DND-41 (cell line): ENCODE data around the gene POU3F1.

Source experiments
- ATAC-seq: fragments of 200-7000 bp; cut with Tn5 transposase; 3 replicates; pipeline ENCODE4 v1.9.1; 2021; ENCODE audit warnings: low read depth; ENCODE audit not compliant: insufficient read depth
- DNase-seq: peaks from one replicate; pipeline ENCODE4 v3.0.0-alpha.2; 2020
- H2AFZ ChIP-seq: 2 replicates; pipeline ENCODE4 v1.6.0; 2012; ENCODE audit warnings: low read depth, low read length
- H3K27ac ChIP-seq: 2 replicates; pipeline ENCODE4 v1.5.1; 2012; ENCODE audit warnings: low read length, inconsistent platforms
- H3K27me3 ChIP-seq: fragments of 200-600 bp; sonication (generic); 2 replicates; pipeline ENCODE4 v1.6.0; 2012; ENCODE audit warnings: low read length, mild to moderate bottlenecking, inconsistent platforms; ENCODE audit not compliant: insufficient read depth, poor library complexity
- H3K36me3 ChIP-seq: 2 replicates; pipeline ENCODE4 v1.5.1; 2012; ENCODE audit warnings: low read length, inconsistent platforms; ENCODE audit not compliant: insufficient read depth
- H3K4me1 ChIP-seq: 2 replicates; pipeline ENCODE4 v1.5.1; 2012; ENCODE audit warnings: mild to moderate bottlenecking, low read length; ENCODE audit not compliant: insufficient read depth
- H3K4me2 ChIP-seq: 2 replicates; pipeline ENCODE4 v1.6.0; 2012; ENCODE audit warnings: mild to moderate bottlenecking, moderate library complexity, low read length, inconsistent platforms; ENCODE audit not compliant: insufficient read depth
- H3K4me3 ChIP-seq, 2 experiments: fragments of 200-600 bp in 1 of 2; shearing (Covaris generic) in 1 of 2; 2 replicates each; pipeline ENCODE4 v1.5.1; 2012 to 2016; ENCODE audit warnings: inconsistent platforms in 2 of 2, low read length in 2 of 2, mild to moderate bottlenecking in 2 of 2, low read depth in 1 of 2, moderate library complexity in 1 of 2
- H3K79me2 ChIP-seq: 2 replicates; pipeline ENCODE4 v1.6.0; 2012; ENCODE audit warnings: low read length, inconsistent platforms; ENCODE audit not compliant: insufficient read depth
- H3K9ac ChIP-seq: 2 replicates; pipeline ENCODE4 v1.6.0; 2012; ENCODE audit warnings: low read depth, mild to moderate bottlenecking, inconsistent platforms, low read length, moderate library complexity
- H3K9me3 ChIP-seq: 2 replicates; pipeline ENCODE4 v1.5.1; 2012; ENCODE audit warnings: low read length, moderate library complexity, mild to moderate bottlenecking, inconsistent platforms; ENCODE audit not compliant: insufficient read depth, severe bottlenecking
- H4K20me1 ChIP-seq: 2 replicates; pipeline ENCODE4 v1.6.0; 2012; ENCODE audit warnings: low read length; ENCODE audit not compliant: insufficient read depth
- CTCF ChIP-seq: IDR thresholded peaks from 2 replicates; pipeline ENCODE4 v1.5.1; 2012; ENCODE audit warnings: borderline replicate concordance, low read length, moderate library complexity, mild to moderate bottlenecking; ENCODE audit not compliant: poor library complexity, severe bottlenecking; ENCODE audit errors: extremely low read depth
- EZH2 ChIP-seq: IDR thresholded peaks from 3 replicates; pipeline ENCODE4 v1.6.1; 2012; ENCODE audit warnings: borderline replicate concordance, low read depth, mild to moderate bottlenecking, moderate library complexity, low read length, inconsistent platforms; ENCODE audit not compliant: severe bottlenecking

POU3F1 gene

DNA sequence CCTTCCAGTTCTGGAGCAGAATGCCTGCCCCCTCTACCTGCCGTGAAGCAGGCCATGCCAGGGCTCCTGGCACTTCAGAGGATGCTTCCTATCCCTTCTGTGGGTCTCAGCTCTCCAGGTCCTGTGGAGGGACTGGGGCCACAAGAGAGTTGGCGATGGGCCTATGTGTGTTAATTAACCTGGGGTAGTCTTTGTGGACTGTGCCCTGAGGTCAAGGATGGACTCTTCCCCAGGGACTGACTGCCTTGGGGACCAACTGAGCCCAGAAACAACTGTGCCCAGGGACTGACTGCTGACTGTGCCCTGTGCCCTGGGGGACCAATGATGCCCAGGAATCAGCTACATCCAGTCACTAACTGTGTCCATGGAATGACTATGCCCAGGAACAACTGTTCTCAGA, 37.5 kb upstream of the POU3F1 start:
- Histone ChIP-seq H3K4me1 (no peaks in the 10 kb centered on the region), H2AFZ (no peak overlapping the region)
- no peak for ATAC-seq

DNA sequence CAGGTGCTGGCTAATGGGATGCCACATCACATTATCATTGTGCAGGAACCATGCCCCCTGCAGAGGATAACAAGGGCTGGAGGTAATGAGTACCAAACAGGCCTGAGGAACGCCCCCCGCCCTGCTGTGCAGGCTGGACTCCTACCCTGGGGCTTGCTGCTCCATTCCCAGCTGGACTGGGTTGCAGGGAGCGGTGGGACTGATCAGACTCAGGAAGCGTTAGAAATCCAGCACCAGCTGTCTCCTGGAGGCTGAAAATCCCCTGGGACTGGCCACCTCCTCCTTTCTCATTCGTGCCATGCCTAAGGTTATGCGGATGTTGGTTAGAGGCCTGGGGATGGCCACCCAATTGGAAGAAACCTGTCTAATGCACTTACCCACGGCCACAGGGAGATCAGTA, 36.9 kb upstream of the POU3F1 start:
- TF ChIP-seq CTCF (no peak), EZH2 (no peak)
- H3K36me3 ChIP-seq = no peaks in the 10 kb centered on the region
- H3K27me3 ChIP-seq = no peaks in the 10 kb centered on the region
- no peak overlapping the region for H3K9ac ChIP-seq
- H3K9me3 ChIP-seq = no peaks in the 10 kb centered on the region
- H3K4me3 ChIP-seq = no peak overlapping the region
- H3K4me1 ChIP-seq = no peaks in the 10 kb centered on the region
- no peak overlapping the region for H3K27ac ChIP-seq
- no peak overlapping the region for H3K4me2 ChIP-seq
- no peaks in the 10 kb centered on the region for H3K79me2 ChIP-seq
- peaks cover 6% of the 10 kb centered on the region; the same call in 1 of the 2 replicates for H4K20me1 ChIP-seq
- DNase-seq = no peak
- ATAC-seq = no peak
- H2AFZ ChIP-seq = no peak overlapping the region

More for the DNA sequence above, 37.5 kb upstream of the POU3F1 start:
- no peaks in the 10 kb centered on the region for H3K27me3 ChIP-seq
- no peak overlapping the region for H3K4me2 ChIP-seq
- H3K9ac ChIP-seq = no peak overlapping the region
- no peak overlapping the region for H3K27ac ChIP-seq
- no peak overlapping the region for H3K4me3 ChIP-seq
- H4K20me1 ChIP-seq = peaks cover 6% of the 10 kb centered on the region; the same call in 1 of the 2 replicates
- no peaks in the 10 kb centered on the region for H3K36me3 ChIP-seq
- H3K79me2 ChIP-seq = no peaks in the 10 kb centered on the region
- TF ChIP-seq CTCF = no peak
- H3K9me3 ChIP-seq = no peaks in the 10 kb centered on the region
- DNase-seq = no peak

DNA sequence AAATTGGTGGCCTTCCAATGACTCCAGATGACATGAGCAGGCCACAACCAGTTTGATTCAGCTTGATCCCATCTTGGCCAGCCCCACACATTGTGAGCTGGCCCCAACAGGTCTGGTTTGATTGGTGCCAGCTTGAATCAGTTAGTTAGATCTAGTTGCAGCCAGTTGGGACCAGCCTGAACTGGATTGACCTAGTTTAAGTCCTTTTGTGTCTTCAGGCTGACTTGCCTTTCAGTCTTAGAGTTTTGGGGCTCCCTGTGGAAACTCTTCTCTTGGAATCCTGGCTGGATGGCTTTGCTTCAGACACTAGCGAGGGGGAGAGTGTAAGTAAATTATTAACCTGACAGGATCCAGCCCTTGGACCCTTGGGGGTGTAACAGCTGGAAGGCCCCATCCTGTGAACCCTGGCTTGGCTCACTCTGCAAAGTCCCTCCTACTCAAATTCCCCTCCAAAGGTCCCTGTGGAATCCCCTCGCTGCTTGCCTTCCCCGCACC, 36.2 kb upstream of the POU3F1 start:
- H3K36me3 ChIP-seq = no peaks in the 10 kb centered on the region
- TF ChIP-seq EZH2 (no peak), CTCF (no peak)
- no peak overlapping the region for H2AFZ ChIP-seq
- H3K9me3 ChIP-seq = no peaks in the 10 kb centered on the region
- H3K79me2 ChIP-seq = no peaks in the 10 kb centered on the region
- H3K27ac ChIP-seq = no peak overlapping the region
- no peak overlapping the region for H3K4me2 ChIP-seq
- H3K4me3 ChIP-seq = no peak overlapping the region
- peaks cover 6% of the 10 kb centered on the region; the same call in 1 of the 2 replicates for H4K20me1 ChIP-seq
- no peak for DNase-seq
- no peaks in the 10 kb centered on the region for H3K4me1 ChIP-seq
- no peak for ATAC-seq
- H3K9ac ChIP-seq = no peak overlapping the region
- H3K27me3 ChIP-seq = no peaks in the 10 kb centered on the region

DNA sequence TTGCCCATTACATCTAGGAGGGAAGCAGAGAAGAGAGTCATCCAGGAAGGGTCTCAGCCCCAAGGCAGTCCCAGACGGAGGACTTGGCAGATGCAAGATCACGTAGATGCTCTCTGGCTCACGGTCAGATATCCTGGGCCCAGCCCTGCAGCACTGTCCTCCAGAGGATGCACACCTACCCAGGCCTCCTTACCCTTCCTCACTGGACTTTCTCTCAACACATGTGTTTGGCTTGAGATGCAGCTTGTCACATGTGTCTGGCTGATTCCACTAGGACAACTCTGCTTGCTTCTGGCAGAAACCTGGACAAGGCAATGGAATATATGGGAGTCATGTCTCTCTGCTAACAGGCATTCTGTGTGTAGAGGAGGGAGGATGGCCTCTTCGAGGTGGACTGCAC, 32.4 kb upstream of the POU3F1 start:
- peaks cover 4% of the 10 kb centered on the region for H4K20me1 ChIP-seq
- no peak overlapping the region for H2AFZ ChIP-seq
- H3K79me2 ChIP-seq = no peaks in the 10 kb centered on the region
- ATAC-seq = no peak
- H3K27ac ChIP-seq = no peak overlapping the region
- no peak for TF ChIP-seq EZH2
- H3K9ac ChIP-seq = no peak overlapping the region
- DNase-seq = no peak
- H3K9me3 ChIP-seq = no peaks in the 10 kb centered on the region
- no peaks in the 10 kb centered on the region for H3K27me3 ChIP-seq
- no peak overlapping the region for H3K4me2 ChIP-seq
- no peak overlapping the region for H3K4me3 ChIP-seq
- H3K36me3 ChIP-seq = no peaks in the 10 kb centered on the region
- no peaks in the 10 kb centered on the region for H3K4me1 ChIP-seq
